Stimulated activated memory B cell treated with anti-CD40 and anti-IgM and Interleukin-4, amounts not matched to agents 10 μg/mL and 1 μg/mL and 100 μg/mL, for 72 hours (primary cell): Measurements from ENCODE around the gene ERBIN.
A peak's percentile ranks its signal among the peaks of the same experiment; 100 is the strongest.
"Not testable (repeated sequence)": the region's sequence is repeated elsewhere in the genome, so short reads cannot be mapped to it uniquely, and the experiment has no call there.

Experiments used
- ATAC-seq: fragments of 150-1000 bp; cut with Tn5 transposase; 2 replicates; pipeline ENCODE4 v1.10.0; 2021
- H3K27ac Mint-ChIP-seq: one replicate; pipeline ENCODE4 v1.8.0; 2022; ENCODE audit warnings: mild to moderate bottlenecking, mixed read lengths
- H3K27me3 Mint-ChIP-seq: one replicate; pipeline ENCODE4 v1.8.0; 2022; ENCODE audit warnings: mixed read lengths
- H3K36me3 Mint-ChIP-seq: one replicate; pipeline ENCODE4 v1.8.0; 2022; ENCODE audit warnings: mixed read lengths
- H3K4me1 Mint-ChIP-seq: one replicate; pipeline ENCODE4 v1.8.0; 2022; ENCODE audit warnings: mixed read lengths
- H3K4me3 Mint-ChIP-seq: one replicate; pipeline ENCODE4 v1.8.0; 2022; ENCODE audit warnings: mild to moderate bottlenecking, moderate library complexity, mixed read lengths
- H3K9me3 Mint-ChIP-seq: one replicate; pipeline ENCODE4 v1.8.0; 2022; ENCODE audit warnings: mixed read lengths

Gene ERBIN

DNA sequence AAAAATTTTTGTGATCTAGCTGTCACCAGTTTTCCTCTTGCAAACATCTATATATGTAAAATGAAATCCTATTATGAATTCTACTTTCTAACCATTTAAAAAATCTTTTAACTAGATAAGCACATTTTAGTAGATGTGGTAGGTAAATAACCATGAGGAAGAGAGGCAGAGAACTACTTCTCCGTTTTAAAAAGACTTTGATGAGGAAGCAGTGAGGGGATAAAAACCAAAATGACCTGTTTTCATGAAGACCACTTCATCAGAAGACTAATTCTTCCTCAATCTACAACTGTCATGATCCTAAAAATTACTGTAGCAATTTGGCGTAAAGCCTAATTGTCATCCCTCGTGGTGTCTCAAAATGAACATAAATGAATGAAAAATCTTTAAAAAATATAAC, 15.7 kb upstream of the ERBIN start:
- no peaks in the 10 kb centered on the region for H3K36me3 Mint-ChIP-seq
- no peak overlapping the region for H3K4me3 Mint-ChIP-seq
- H3K9me3 Mint-ChIP-seq = no peaks in the 10 kb centered on the region
- ATAC-seq = no peak
- peaks cover 7% of the 10 kb centered on the region for H3K4me1 Mint-ChIP-seq
- H3K27me3 Mint-ChIP-seq = no peaks in the 10 kb centered on the region
- H3K27ac Mint-ChIP-seq = no peak overlapping the region

DNA sequence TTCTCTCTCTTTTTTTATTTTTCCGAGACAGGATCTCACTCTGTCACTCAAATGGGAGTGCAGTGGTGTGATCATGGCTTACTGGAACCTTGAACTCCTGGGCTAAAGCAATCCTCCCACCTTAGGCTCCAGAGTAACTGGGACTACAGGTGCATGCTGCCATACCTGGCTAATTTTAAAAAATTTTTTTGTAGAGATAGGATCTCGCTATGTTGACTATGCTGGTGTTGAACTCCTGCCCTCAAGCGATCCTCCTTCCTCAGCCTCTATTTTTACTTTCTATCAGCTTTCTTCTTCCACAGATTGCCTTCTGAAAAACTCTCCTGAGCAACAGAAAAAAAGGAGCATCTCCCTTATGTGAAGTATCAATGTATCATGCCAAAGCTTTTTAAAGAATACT, 14.1 kb upstream of the ERBIN start:
- no peak overlapping the region for H3K27ac Mint-ChIP-seq
- H3K9me3 Mint-ChIP-seq = no peaks in the 10 kb centered on the region
- no peaks in the 10 kb centered on the region for H3K36me3 Mint-ChIP-seq
- H3K4me3 Mint-ChIP-seq = no peak overlapping the region
- no peak for ATAC-seq
- peaks cover 7% of the 10 kb centered on the region for H3K4me1 Mint-ChIP-seq
- no peaks in the 10 kb centered on the region for H3K27me3 Mint-ChIP-seq

DNA sequence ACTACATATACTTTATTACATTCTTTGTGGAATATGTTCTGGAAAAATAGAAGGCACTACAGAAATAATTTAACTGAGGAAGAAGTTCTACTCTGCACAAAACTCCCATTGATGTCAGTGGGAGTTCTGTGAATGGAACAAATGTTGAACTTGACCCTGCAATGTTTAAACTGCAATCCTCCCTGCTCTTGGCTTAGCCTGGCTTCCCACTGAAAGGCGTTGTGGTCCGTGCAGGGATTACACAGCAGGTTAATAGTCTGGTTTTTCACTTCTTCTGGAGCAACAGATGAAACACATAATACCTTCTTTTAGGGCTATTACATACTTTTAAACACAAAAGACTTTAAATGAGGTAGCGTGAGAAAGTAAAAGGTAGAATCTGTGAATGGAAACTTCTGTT, 12.9 kb upstream of the ERBIN start:
- no peak overlapping the region for H3K27ac Mint-ChIP-seq
- no peaks in the 10 kb centered on the region for H3K36me3 Mint-ChIP-seq
- no peak overlapping the region for H3K4me3 Mint-ChIP-seq
- H3K9me3 Mint-ChIP-seq = no peaks in the 10 kb centered on the region
- peaks cover 7% of the 10 kb centered on the region for H3K4me1 Mint-ChIP-seq
- H3K27me3 Mint-ChIP-seq = no peaks in the 10 kb centered on the region
- ATAC-seq = no peak

DNA sequence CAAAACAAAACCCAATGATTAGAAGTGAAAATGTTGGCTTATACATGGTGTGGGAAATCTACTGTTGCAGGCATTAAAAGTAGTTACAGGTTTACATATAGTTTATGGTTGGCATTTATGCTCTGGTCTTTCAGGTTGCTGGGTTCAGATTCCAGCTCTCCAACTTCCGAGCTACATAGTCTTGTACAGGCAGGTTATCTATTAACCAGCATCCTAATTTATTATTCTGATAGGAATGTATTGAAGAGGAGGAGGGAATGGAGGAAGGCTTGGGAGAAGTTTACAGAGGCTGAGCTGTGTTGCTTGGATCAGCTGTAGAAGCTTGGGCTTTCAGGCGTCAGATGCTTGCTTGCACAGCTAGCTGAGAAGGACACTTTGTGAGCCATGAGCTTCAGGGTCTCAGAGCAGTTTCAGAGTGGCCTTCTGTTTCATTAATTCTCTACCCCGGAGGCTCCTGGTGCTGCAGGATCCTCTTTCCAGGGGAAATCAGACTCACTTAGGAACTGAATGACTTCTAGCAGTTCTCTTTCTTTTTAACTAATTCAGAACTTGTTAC, 11.7 kb upstream of the ERBIN start:
- no peaks in the 10 kb centered on the region for H3K9me3 Mint-ChIP-seq
- H3K4me1 Mint-ChIP-seq = peaks cover 7% of the 10 kb centered on the region
- no peak overlapping the region for H3K27ac Mint-ChIP-seq
- H3K27me3 Mint-ChIP-seq = no peaks in the 10 kb centered on the region
- no peaks in the 10 kb centered on the region for H3K36me3 Mint-ChIP-seq
- H3K4me3 Mint-ChIP-seq = no peak overlapping the region
- no peak for ATAC-seq

DNA sequence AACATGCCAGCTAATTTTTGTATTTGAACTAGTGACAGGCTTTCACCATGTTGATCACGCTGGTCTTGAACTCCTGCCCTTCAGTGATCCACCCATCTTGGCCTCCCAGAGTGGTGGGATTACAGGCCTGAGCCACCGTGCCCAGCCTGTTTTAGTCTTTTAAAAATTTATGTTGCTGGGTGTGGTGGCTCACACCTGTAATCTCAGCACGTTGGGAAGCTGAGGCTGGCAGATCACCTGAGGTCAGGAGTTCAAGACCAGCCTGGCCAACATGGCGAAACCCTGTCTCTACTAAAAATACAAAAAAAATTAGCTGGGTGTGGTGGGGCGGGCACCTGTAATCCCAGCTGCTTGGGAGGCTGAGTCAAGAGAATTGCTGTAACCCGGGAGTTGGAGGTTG, 10.7 kb upstream of the ERBIN start:
- not testable (repeated sequence) for ATAC-seq, H3K9me3 Mint-ChIP-seq, H3K36me3 Mint-ChIP-seq, H3K27ac Mint-ChIP-seq, H3K4me3 Mint-ChIP-seq, H3K27me3 Mint-ChIP-seq, H3K4me1 Mint-ChIP-seq

DNA sequence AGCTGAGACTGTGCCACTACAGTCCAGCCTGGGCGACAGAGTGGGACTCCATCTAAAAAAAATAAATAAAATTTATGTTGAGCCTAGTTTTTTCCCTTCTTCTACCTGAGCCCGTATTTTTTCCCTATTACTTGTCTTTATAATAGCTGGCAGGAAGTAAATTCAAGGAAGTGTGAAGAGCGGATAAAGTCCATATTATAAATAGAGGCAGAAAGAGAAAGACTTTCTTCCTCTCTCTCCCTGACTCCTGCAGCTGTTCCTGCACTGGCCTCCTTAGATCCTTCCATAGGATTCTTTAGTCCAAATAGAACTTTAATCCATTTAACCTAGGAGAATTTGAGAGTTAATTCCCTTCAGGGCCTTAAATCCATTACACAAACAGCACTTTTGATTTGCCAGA, 10.3 kb upstream of the ERBIN start:
- Mint-ChIP-seq H3K4me1 (peaks cover 7% of the 10 kb centered on the region), H3K36me3 (no peaks in the 10 kb centered on the region), H3K27me3 (no peaks in the 10 kb centered on the region), H3K27ac (no peak overlapping the region), H3K4me3 (no peak overlapping the region), H3K9me3 (no peaks in the 10 kb centered on the region)
- ATAC-seq = no peak

GRCh38 chr5:65916636-65917035, 9.7 kb upstream of the ERBIN start:
- H3K9me3 Mint-ChIP-seq = no peaks in the 10 kb centered on the region
- H3K4me3 Mint-ChIP-seq = no peak overlapping the region
- no peaks in the 10 kb centered on the region for H3K36me3 Mint-ChIP-seq
- peaks cover 7% of the 10 kb centered on the region for H3K4me1 Mint-ChIP-seq
- ATAC-seq = no peak
- H3K27me3 Mint-ChIP-seq = no peaks in the 10 kb centered on the region
- H3K27ac Mint-ChIP-seq = no peak overlapping the region

- H3K27me3 Mint-ChIP-seq = no peaks in the 10 kb centered on the region
- peaks cover 6% of the 10 kb centered on the region for H3K4me1 Mint-ChIP-seq
- no peaks in the 10 kb centered on the region for H3K9me3 Mint-ChIP-seq
- H3K4me3 Mint-ChIP-seq = no peak overlapping the region
- H3K27ac Mint-ChIP-seq = no peak overlapping the region
- ATAC-seq = no peak
- no peaks in the 10 kb centered on the region for H3K36me3 Mint-ChIP-seq
Observed at GRCh38 chr5:65919773-65920172, 6.6 kb upstream of the ERBIN start.

DNA sequence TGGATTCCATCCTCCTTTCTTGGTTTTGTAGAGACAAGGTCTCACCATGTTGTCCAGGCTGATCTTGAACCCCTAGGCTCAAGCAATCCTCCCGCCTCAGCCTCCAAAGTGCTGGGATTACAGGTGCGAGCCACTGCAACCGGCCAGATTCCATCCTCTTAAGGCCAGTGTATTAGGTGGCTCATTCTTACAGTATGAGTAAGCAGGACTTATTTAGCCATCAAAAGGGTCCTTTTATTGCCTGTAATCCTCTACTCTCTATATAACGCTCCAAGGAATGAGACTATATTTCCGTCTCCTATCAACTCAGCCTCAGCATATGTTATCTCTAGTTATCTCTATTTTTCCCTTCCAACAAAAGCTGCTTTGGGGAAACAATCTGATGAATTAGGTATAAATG, 3.0 kb upstream of the ERBIN start:
- H3K36me3 Mint-ChIP-seq = no peaks in the 10 kb centered on the region
- H3K27me3 Mint-ChIP-seq = no peaks in the 10 kb centered on the region
- H3K27ac Mint-ChIP-seq = no peak overlapping the region
- H3K4me3 Mint-ChIP-seq = no peak overlapping the region
- ATAC-seq = no peak
- H3K9me3 Mint-ChIP-seq = no peaks in the 10 kb centered on the region
- peaks cover 9% of the 10 kb centered on the region for H3K4me1 Mint-ChIP-seq

GRCh38 chr5:65924366-65925043, 1.9 kb upstream of the ERBIN start:
- Mint-ChIP-seq H3K27me3 (no peaks in the 10 kb centered on the region), H3K4me1 (peaks cover 14% of the 10 kb centered on the region), H3K27ac (peak overlapping the region; percentile 98), H3K36me3 (no peaks in the 10 kb centered on the region), H3K9me3 (no peaks in the 10 kb centered on the region), H3K4me3 (peak overlapping the region; percentile 88)
- ATAC-seq = no peak

GRCh38 chr5:65925044-65925600, 1.3 kb upstream of the ERBIN start:
- Mint-ChIP-seq H3K27me3 (no peaks in the 10 kb centered on the region), H3K4me3 (peak overlapping the region; percentile 88), H3K27ac (peak overlapping the region; percentile 98), H3K36me3 (peaks cover 6% of the 10 kb centered on the region), H3K9me3 (no peaks in the 10 kb centered on the region), H3K4me1 (peaks cover 20% of the 10 kb centered on the region)
- peak; percentile 86 for ATAC-seq

- peak; percentile 89 for ATAC-seq
- Mint-ChIP-seq H3K27ac (peak overlapping the region; percentile 98), H3K9me3 (no peaks in the 10 kb centered on the region), H3K4me3 (peak overlapping the region; percentile 97), H3K36me3 (peaks cover 12% of the 10 kb centered on the region), H3K27me3 (no peaks in the 10 kb centered on the region), H3K4me1 (peaks cover 26% of the 10 kb centered on the region)
Observed at GRCh38 chr5:65925601-65926275, 637 bp upstream of the ERBIN start.

DNA sequence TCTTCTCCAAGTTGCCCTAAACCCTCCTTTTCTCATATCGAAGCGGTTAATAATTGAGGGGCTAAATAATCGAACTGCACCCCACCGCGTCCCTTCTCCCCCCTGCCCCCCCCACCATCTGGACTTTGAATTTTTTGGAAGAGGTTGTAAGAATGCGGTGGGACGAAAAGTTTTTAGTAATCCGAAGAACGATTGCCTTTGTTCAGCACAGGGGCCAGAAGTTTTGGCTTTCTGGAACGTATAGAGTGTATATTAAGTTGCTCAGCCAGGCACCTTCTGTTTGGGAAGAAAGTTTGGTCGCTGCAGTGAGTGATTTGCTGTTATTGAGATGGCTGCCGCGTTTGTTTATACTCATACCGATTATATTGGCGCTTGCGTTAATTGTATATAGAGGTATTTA, 518 bp downstream of the ERBIN start:
- Mint-ChIP-seq H3K27me3 (no peaks in the 10 kb centered on the region), H3K36me3 (peaks cover 16% of the 10 kb centered on the region), H3K4me1 (peaks cover 32% of the 10 kb centered on the region), H3K27ac (peak overlapping the region; percentile 98), H3K4me3 (peak overlapping the region; percentile 99), H3K9me3 (no peaks in the 10 kb centered on the region)
- ATAC-seq = no peak

GRCh38 chr5:65927503-65928321, 1.3 kb downstream of the ERBIN start:
- H3K4me3 Mint-ChIP-seq = peak overlapping the region; percentile 99

GRCh38 chr5:65928322-65928752, 2.0 kb downstream of the ERBIN start:
- Mint-ChIP-seq H3K4me1 (peaks cover 43% of the 10 kb centered on the region), H3K36me3 (peaks cover 16% of the 10 kb centered on the region), H3K9me3 (no peaks in the 10 kb centered on the region), H3K27me3 (no peaks in the 10 kb centered on the region), H3K4me3 (peak overlapping the region; percentile 99), H3K27ac (peak overlapping the region; percentile 98)
- ATAC-seq = no peak

More at GRCh38 chr5:65927503-65928321, 1.3 kb downstream of the ERBIN start:
- H3K9me3 Mint-ChIP-seq = no peaks in the 10 kb centered on the region
- no peak for ATAC-seq
- H3K27me3 Mint-ChIP-seq = no peaks in the 10 kb centered on the region
- H3K4me1 Mint-ChIP-seq = peaks cover 37% of the 10 kb centered on the region
- H3K36me3 Mint-ChIP-seq = peaks cover 16% of the 10 kb centered on the region
- peak overlapping the region; percentile 98 for H3K27ac Mint-ChIP-seq
